ENCODE results near the gene CLDN25. TPM values are rescaled to one million over a fixed set of nuclear protein-coding genes. Genes with fewer than 3 reads are reported as not detected.
"Not testable (repeated sequence)": the region's sequence is repeated elsewhere in the genome, so short reads cannot be mapped to it uniquely, and the experiment has no call there.

The CLDN25 gene
- total RNA-seq, 1 experiment from 2014 or later, result not detected

GRCh38 chr11:113781682-113782081 lies 2.1 kb downstream of the CLDN25 start:
- in situ Hi-C loops (cut with HindIII; ENCODE audit: low pct_unique_long_range_greater_than_20kb, low sequenced_read_pairs), result no loop called here
- ChIA-PET CTCF (interaction anchor here (0.6 kb wide), 1 partner anchor 10 kb away, joined by 4 read pairs; no protein-coding TSS in a partner anchor), POLR2A (no interaction called here)
- Histone ChIP-seq H3K27me3 (ENCODE audit: control insufficient read depth, insufficient read depth, low read length) (peaks cover 5% of the 10 kb centered on the region; the same call in 1 of the 2 replicates), H3K27ac (ENCODE audit: low read length) (no peak overlapping the region), H3K4me1 (ENCODE audit: control insufficient read depth, insufficient read depth, low read length) (no peaks in the 10 kb centered on the region), H3K36me3 (ENCODE audit: control insufficient read depth, insufficient read depth, low read length) (no peaks in the 10 kb centered on the region), H3K4me3 (ENCODE audit: low read depth in 2 of 2, low read length in 2 of 2) (no peak overlapping the region), H3K9me3 (ENCODE audit: control insufficient read depth, insufficient read depth, low read depth, low read length) (no peaks in the 10 kb centered on the region)
- no TSS peak for BruUV-seq (replicated peaks)
- ATAC-seq (no peak), DNase-seq (ENCODE audit: low read depth, low spot score) (no peak)
- intact Hi-C loops (cut with micrococcal nuclease; ENCODE audit: unreplicated experiment), result no loop called here
- no peak for TF ChIP-seq TCF7L2 (IDR thresholded peaks at IDR 0.05; ENCODE audit: low read depth, low read length)
- no peak for TF ChIP-seq CTCF (IDR thresholded peaks at IDR 0.05)
- no peak for TF ChIP-seq POLR2AphosphoS5 (IDR thresholded peaks at IDR 0.05; ENCODE audit: low read depth, low read length)
- no peak for TF ChIP-seq SIN3A (IDR thresholded peaks at IDR 0.05; ENCODE audit: borderline replicate concordance, insufficient read depth, low read depth, low read length)
- no peak for TF ChIP-seq REST (IDR thresholded peaks at IDR 0.05; ENCODE audit: insufficient read depth in 1 of 2, low read depth in 2 of 2, low read length in 1 of 2)

- Histone ChIP-seq H3K27me3 (ENCODE audit: control insufficient read depth, insufficient read depth, low read length) (peaks cover 5% of the 10 kb centered on the region; the same call in 1 of the 2 replicates), H3K36me3 (ENCODE audit: control insufficient read depth, insufficient read depth, low read length) (no peaks in the 10 kb centered on the region), H3K4me3 (ENCODE audit: low read depth in 2 of 2, low read length in 2 of 2) (no peak overlapping the region), H3K9me3 (ENCODE audit: control insufficient read depth, insufficient read depth, low read depth, low read length) (no peaks in the 10 kb centered on the region), H3K27ac (ENCODE audit: low read length) (no peak overlapping the region), H3K4me1 (ENCODE audit: control insufficient read depth, insufficient read depth, low read length) (no peaks in the 10 kb centered on the region)
- in situ Hi-C loops (cut with HindIII; ENCODE audit: low pct_unique_long_range_greater_than_20kb, low sequenced_read_pairs), result no loop called here
- intact Hi-C loops (cut with micrococcal nuclease; ENCODE audit: unreplicated experiment), result no loop called here
- TF ChIP-seq TCF7L2 (IDR thresholded peaks at IDR 0.05; ENCODE audit: low read depth, low read length) (no peak), POLR2AphosphoS5 (IDR thresholded peaks at IDR 0.05; ENCODE audit: low read depth, low read length) (no peak), CTCF (IDR thresholded peaks at IDR 0.05) (no peak)
- ChIA-PET POLR2A (no interaction called here), CTCF (no interaction called here)
- ATAC-seq, result no peak
- DNase-seq (ENCODE audit: low read depth, low spot score), result no peak
- no TSS peak for BruUV-seq (replicated peaks)
Measured at GRCh38 chr11:113782134-113782533, 2.5 kb downstream of the CLDN25 start.

GRCh38 chr11:113789016-113789415 lies 9.4 kb downstream of the CLDN25 start:
- intact Hi-C loops (cut with micrococcal nuclease; ENCODE audit: unreplicated experiment), result not testable (repeated sequence)

More at GRCh38 chr11:113789016-113789415, 9.4 kb downstream of the CLDN25 start:
- BruUV-seq (replicated peaks); H3K27ac ChIP-seq (ENCODE audit: low read length); ATAC-seq; DNase-seq (ENCODE audit: low read depth, low spot score); H3K4me3 ChIP-seq (ENCODE audit: low read depth in 2 of 2, low read length in 2 of 2); H3K4me1 ChIP-seq (ENCODE audit: control insufficient read depth, insufficient read depth, low read length); POLR2A ChIA-PET; H3K9me3 ChIP-seq (ENCODE audit: control insufficient read depth, insufficient read depth, low read depth, low read length); in situ Hi-C loops (cut with HindIII; ENCODE audit: low pct_unique_long_range_greater_than_20kb, low sequenced_read_pairs); H3K27me3 ChIP-seq (ENCODE audit: control insufficient read depth, insufficient read depth, low read length); H3K36me3 ChIP-seq (ENCODE audit: control insufficient read depth, insufficient read depth, low read length); CTCF ChIA-PET: not testable (repeated sequence)

Data from Panc1 (cell line).